GM21447 (cell line): ENCODE results near the gene NTRK3.
"Not testable (repeated sequence)": the region's sequence is repeated elsewhere in the genome, so short reads cannot be mapped to it uniquely, and the experiment has no call there.

Experiments
- ATAC-seq: cut with Tn5 transposase; IDR thresholded peaks from one replicate; pipeline ENCODE4 v1.9.1; 2021; ENCODE audit not compliant: unreplicated experiment

The NTRK3 gene

GRCh38 chr15:88083811-88084760, 172.5 kb downstream of the NTRK3 start:
- ATAC-seq, result no peak

- no peak for ATAC-seq
These were observed 175.9 kb downstream of the NTRK3 start for GRCh38 chr15:88080616-88081015.

GRCh38 chr15:88077296-88078020, 179.1 kb downstream of the NTRK3 start:
- no peak for ATAC-seq

GRCh38 chr15:88076328-88076727, 180.2 kb downstream of the NTRK3 start:
- no peak for ATAC-seq

GRCh38 chr15:88075102-88075501, 181.4 kb downstream of the NTRK3 start:
- ATAC-seq, result no peak

- no peak for ATAC-seq
These were observed 182.2 kb downstream of the NTRK3 start for GRCh38 chr15:88074386-88074785.

GRCh38 chr15:88073391-88073691, 183.2 kb downstream of the NTRK3 start:
- no peak for ATAC-seq

- no peak for ATAC-seq
These were observed 183.7 kb downstream of the NTRK3 start for GRCh38 chr15:88072598-88073390.

- ATAC-seq, result not testable (repeated sequence)
These were observed 184.4 kb downstream of the NTRK3 start for GRCh38 chr15:88072133-88072532.

- ATAC-seq, result no peak
These were observed 185.4 kb downstream of the NTRK3 start for GRCh38 chr15:88071141-88071540.

GRCh38 chr15:88069561-88069960, 187.0 kb downstream of the NTRK3 start:
- ATAC-seq, result no peak

- ATAC-seq, result no peak
These were observed 189.2 kb downstream of the NTRK3 start for GRCh38 chr15:88067331-88067685.

- ATAC-seq, result no peak
These were observed 189.8 kb downstream of the NTRK3 start for GRCh38 chr15:88066636-88067330.

GRCh38 chr15:88061452-88061851, 195.1 kb downstream of the NTRK3 start:
- ATAC-seq, result no peak

- no peak for ATAC-seq
These were observed 196.2 kb downstream of the NTRK3 start for GRCh38 chr15:88060383-88060782.

- no peak for ATAC-seq
These were observed 198.7 kb downstream of the NTRK3 start for GRCh38 chr15:88057836-88058235.

- peak; percentile 85 for ATAC-seq
These were observed 207.0 kb downstream of the NTRK3 start for GRCh38 chr15:88049506-88049905.

- ATAC-seq, result no peak
These were observed 207.8 kb downstream of the NTRK3 start for GRCh38 chr15:88048755-88049154.

- no peak for ATAC-seq
These were observed 208.3 kb downstream of the NTRK3 start for GRCh38 chr15:88048237-88048636.

GRCh38 chr15:88046576-88047129, 209.9 kb downstream of the NTRK3 start:
- no peak for ATAC-seq

GRCh38 chr15:88043396-88043795, 213.1 kb downstream of the NTRK3 start:
- no peak for ATAC-seq
